HCT116 (cell line): Measurements from ENCODE around the gene NCOA1. TPM values are rescaled to one million over a fixed set of nuclear protein-coding genes. Genes with fewer than 3 reads are reported as not detected.

Source experiments
- ATAC-seq: fragments of 200-7000 bp; cut with Tn5 transposase; 2 replicates; pipeline ENCODE4 v1.9.1; 2020; ENCODE audit warnings: mild to moderate bottlenecking, moderate library complexity
- BruUV-seq: library from RNA; stranded (reverse); fragments of 400-500 nt; replicated peaks from 2 replicates; lab custom pipeline; 2021; lab: Mats Ljungman, UMichigan
- CTCF ChIA-PET: fragments of 300-600 bp; sonication (Branson Sonifier 250); formaldehyde crosslinking; loops from one replicate; lab custom pipeline; 2021; ENCODE audit warnings: antibody characterized with exemption; lab: Charles Lee
- POLR2A ChIA-PET: fragments of 300-600, 350-600 bp; sonication (Branson Sonifier 250); formaldehyde crosslinking; loops from one replicate; lab custom pipeline; 2021; ENCODE audit warnings: antibody characterized with exemption; lab: Charles Lee
- RAD21 ChIA-PET, 2 experiments: fragments of 300-600 bp; sonication (Branson Sonifier 250); formaldehyde crosslinking; loops; one replicate each; lab custom pipeline; 2023; ENCODE audit warnings: low total read pairs in 2 of 2; ENCODE audit not compliant: uncharacterized antibody in 2 of 2, unreplicated experiment in 2 of 2, low non-redundant PET in 1 of 2; lab: Charles Lee
- DNase-seq: peaks from one replicate; pipeline ENCODE4 v3.0.0-alpha.2; 2010; ENCODE audit warnings: low read depth, low spot score
- H2AFZ ChIP-seq: fragments of 200-600 bp; shearing (Covaris generic), sonication (generic); 2 replicates; pipeline ENCODE4 v1.6.1; 2017; ENCODE audit warnings: low read depth, mixed run types, mixed read lengths, antibody characterized with exemption, low read length; ENCODE audit not compliant: poor library complexity, severe bottlenecking
- H3K27ac ChIP-seq: 2 replicates; pipeline ENCODE4 v1.5.1; 2012; ENCODE audit warnings: low read depth, low read length
- H3K27me3 ChIP-seq: fragments of 200-600 bp; sonication (generic); 2 replicates; pipeline ENCODE4 v1.6.1; 2016; ENCODE audit warnings: mixed run types, low read length, mixed read lengths; ENCODE audit not compliant: insufficient read depth
- H3K36me3 ChIP-seq, 2 experiments: fragments of 200-500 bp in 1 of 2; fragments of 200-600 bp in 1 of 2; sonication (Bioruptor generic) in 1 of 2; sonication (generic) in 1 of 2; 2 replicates each; pipeline versions ENCODE4 v1.5.1 to v1.6.1; 2014 to 2016; ENCODE audit warnings: low read length in 2 of 2, inconsistent platforms in 1 of 2, mixed read lengths in 1 of 2, mixed run types in 1 of 2; ENCODE audit not compliant: insufficient read depth in 2 of 2, control insufficient read depth in 1 of 2
- H3K4me1 ChIP-seq, 2 experiments: fragments of 200-600 bp in 1 of 2; sonication (generic) in 1 of 2; 2 replicates each; pipeline versions ENCODE4 v1.5.1 to v1.6.1; 2012 to 2017; ENCODE audit warnings: low read length in 2 of 2, inconsistent platforms in 1 of 2, mild to moderate bottlenecking in 1 of 2, mixed read lengths in 1 of 2, mixed run types in 1 of 2, moderate library complexity in 1 of 2; ENCODE audit not compliant: insufficient read depth in 2 of 2, control insufficient read depth in 1 of 2
- H3K4me2 ChIP-seq: fragments of 200-600 bp; sonication (generic); 2 replicates; pipeline ENCODE4 v1.6.1; 2017; ENCODE audit warnings: mixed run types, low read length, mixed read lengths
- H3K4me3 ChIP-seq, 2 experiments: fragments of 200-600 bp in 1 of 2; sonication (generic) in 1 of 2; replicated peaks in 1 of 2; 2 replicates each; pipeline ENCODE4 v1.5.1; 2011 to 2016; ENCODE audit warnings: low read length in 2 of 2, control low read depth in 1 of 2, low read depth in 1 of 2, mild to moderate bottlenecking in 1 of 2, mixed read lengths in 1 of 2, mixed run types in 1 of 2
- H3K79me2 ChIP-seq: fragments of 200-600 bp; sonication (generic); 2 replicates; pipeline ENCODE4 v1.6.1; 2017; ENCODE audit warnings: mild to moderate bottlenecking, mixed run types, low read length, moderate library complexity, mixed read lengths; ENCODE audit not compliant: insufficient read depth
- H3K9ac ChIP-seq: fragments of 200-600 bp; sonication (generic); 2 replicates; pipeline ENCODE4 v1.6.1; 2016; ENCODE audit warnings: low read length, mixed read lengths
- H3K9me2 ChIP-seq: fragments of 200-600 bp; sonication (generic), shearing (Covaris generic); 2 replicates; pipeline ENCODE4 v1.6.1; 2017; ENCODE audit warnings: mixed run types, mild to moderate bottlenecking, moderate library complexity; ENCODE audit not compliant: insufficient read depth
- H3K9me3 ChIP-seq, 2 experiments: fragments of 200-500 bp in 1 of 2; fragments of 200-600 bp in 1 of 2; sonication (Bioruptor generic) in 1 of 2; sonication (generic) in 1 of 2; 2 replicates each; pipeline ENCODE4 v1.6.1; 2014 to 2017; ENCODE audit warnings: low read length in 2 of 2, mixed read lengths in 2 of 2, inconsistent platforms in 1 of 2, low read depth in 1 of 2, mild to moderate bottlenecking in 1 of 2, mixed run types in 1 of 2, moderate library complexity in 1 of 2; ENCODE audit not compliant: control insufficient read depth in 1 of 2, insufficient read depth in 1 of 2
- H4K20me1 ChIP-seq: fragments of 200-600 bp; sonication (generic), shearing (Covaris generic); 2 replicates; pipeline ENCODE4 v1.6.1; 2017; ENCODE audit warnings: mixed run types, mild to moderate bottlenecking, moderate library complexity; ENCODE audit not compliant: insufficient read depth
- ATF3 ChIP-seq: IDR thresholded peaks from 2 replicates; pipeline ENCODE4 v1.6.1; 2012
- CBX3 ChIP-seq: IDR thresholded peaks from 2 replicates; pipeline ENCODE4 v1.6.1; 2012; ENCODE audit warnings: low read depth
- CEBPB ChIP-seq: IDR thresholded peaks from 2 replicates; pipeline ENCODE4 v1.6.1; 2012; ENCODE audit warnings: low read depth
- CTCF ChIP-seq, 3 experiments: fragments of 200-600 bp in 1 of 3; sonication (generic) in 1 of 3; IDR thresholded peaks in 2 of 3; conservative IDR thresholded peaks in 1 of 3; 2 replicates each; pipeline ENCODE4 v1.5.1; 2012 to 2017; ENCODE audit warnings: low read depth in 2 of 3, low read length in 2 of 3, antibody characterized with exemption in 1 of 3, borderline replicate concordance in 1 of 3, control low read depth in 1 of 3, mild to moderate bottlenecking in 1 of 3, mixed read lengths in 1 of 3, mixed run types in 1 of 3, moderate library complexity in 1 of 3; ENCODE audit not compliant: insufficient read depth in 1 of 3
- EGR1 ChIP-seq: IDR thresholded peaks from 2 replicates; pipeline ENCODE4 v1.6.1; 2012; ENCODE audit warnings: low read depth
- ELF1 ChIP-seq: IDR thresholded peaks from 2 replicates; pipeline ENCODE4 v1.6.1; 2012; ENCODE audit warnings: low read depth, borderline replicate concordance
- EZH2 ChIP-seq: fragments of 200-600 bp; sonication (generic); IDR thresholded peaks from 2 replicates; pipeline ENCODE4 v1.6.1; 2017; ENCODE audit warnings: antibody characterized with exemption, mixed run types
- EZH2phosphoT487 ChIP-seq: fragments of 200-600 bp; IDR thresholded peaks from 2 replicates; pipeline ENCODE4 v1.6.1; 2018; ENCODE audit warnings: antibody characterized with exemption, borderline replicate concordance
- FOSL1 ChIP-seq: IDR thresholded peaks from 2 replicates; pipeline ENCODE4 v1.6.1; 2012; ENCODE audit warnings: low read depth
- JUND ChIP-seq: IDR thresholded peaks from 2 replicates; pipeline ENCODE4 v1.6.1; 2012
- MAX ChIP-seq: IDR thresholded peaks from 2 replicates; pipeline ENCODE4 v1.6.1; 2012
- POLR2AphosphoS5 ChIP-seq: IDR thresholded peaks from 2 replicates; pipeline ENCODE4 v1.6.1; 2011; ENCODE audit warnings: mild to moderate bottlenecking, low read depth, low read length, moderate library complexity
- RAD21 ChIP-seq: IDR thresholded peaks from 2 replicates; pipeline ENCODE4 v1.6.1; 2012; ENCODE audit warnings: low read depth, mild to moderate bottlenecking
- SP1 ChIP-seq: IDR thresholded peaks from 2 replicates; pipeline ENCODE4 v1.6.1; 2012; ENCODE audit warnings: low read depth
- SRF ChIP-seq: IDR thresholded peaks from 2 replicates; pipeline ENCODE4 v1.6.1; 2012; ENCODE audit warnings: low read depth
- TCF7L2 ChIP-seq: IDR thresholded peaks from 2 replicates; pipeline ENCODE4 v1.7.0; 2011; ENCODE audit warnings: borderline replicate concordance, inconsistent platforms; ENCODE audit not compliant: insufficient read depth, insufficient read length; ENCODE audit errors: extremely low read depth
- YY1 ChIP-seq: IDR thresholded peaks from 2 replicates; pipeline ENCODE4 v1.6.1; 2011; ENCODE audit warnings: low read length, low read depth, moderate library complexity, mild to moderate bottlenecking; ENCODE audit not compliant: insufficient replicate concordance; ENCODE audit errors: extremely low read depth
- ZFX ChIP-seq: fragments of 450-650 bp; IDR thresholded peaks from 2 replicates; pipeline ENCODE4 v1.6.1; 2017
- ZNF274 ChIP-seq: fragments of 200-500 bp; sonication (Bioruptor generic); IDR thresholded peaks from 2 replicates; pipeline ENCODE4 v1.6.1; 2014; ENCODE audit warnings: mild to moderate bottlenecking, low read depth, low read length, inconsistent platforms
- intact Hi-C: fragments of 100-400 bp; cut with micrococcal nuclease; formaldehyde crosslinking; loops from 2 replicates; pipeline ENCODE4 v1.10.0; 2022
- total RNA-seq: library from RNA; stranded (reverse); gene quantifications from one replicate; pipeline ENCODE4 v1.2.1, GENCODE V29; 2021; ENCODE audit not compliant: unreplicated experiment
- TF ChIP-seq, protein P1 (sequence below): IDR thresholded peaks from 2 replicates; pipeline ENCODE4 v1.6.1; 2012; ENCODE audit warnings: low read depth

Gene NCOA1
- total RNA-seq, 1 experiment from 2014 or later: 10.4 TPM

- ChIA-PET POLR2A (no interaction called here), CTCF (interaction anchor here (2.5 kb wide), 1 partner anchor 8 kb away, joined by 9 read pairs; no protein-coding TSS in a partner anchor), RAD21 (interaction anchor here in 1 of 2 experiments (0.6 kb wide), 1 partner anchor 27 kb away, joined by 5 read pairs; no protein-coding TSS in a partner anchor)
- peaks cover 10% of the 10 kb centered on the region for H3K79me2 ChIP-seq
- no peak overlapping the region for H3K4me2 ChIP-seq
- H3K4me1 ChIP-seq: no peaks in the 10 kb centered on the region
- intact Hi-C loops: no loop called here
- ATAC-seq: peak; percentile 15; the same call in 1 of the 2 replicates
- H3K9me2 ChIP-seq: no peaks in the 10 kb centered on the region
- peaks cover 34 to 65% of the 10 kb centered on the region in 2 experiments for H3K36me3 ChIP-seq
- no peak for TF ChIP-seq ELF1
- TF ChIP-seq EZH2phosphoT487: no peak
- TF ChIP-seq, protein P1, sequence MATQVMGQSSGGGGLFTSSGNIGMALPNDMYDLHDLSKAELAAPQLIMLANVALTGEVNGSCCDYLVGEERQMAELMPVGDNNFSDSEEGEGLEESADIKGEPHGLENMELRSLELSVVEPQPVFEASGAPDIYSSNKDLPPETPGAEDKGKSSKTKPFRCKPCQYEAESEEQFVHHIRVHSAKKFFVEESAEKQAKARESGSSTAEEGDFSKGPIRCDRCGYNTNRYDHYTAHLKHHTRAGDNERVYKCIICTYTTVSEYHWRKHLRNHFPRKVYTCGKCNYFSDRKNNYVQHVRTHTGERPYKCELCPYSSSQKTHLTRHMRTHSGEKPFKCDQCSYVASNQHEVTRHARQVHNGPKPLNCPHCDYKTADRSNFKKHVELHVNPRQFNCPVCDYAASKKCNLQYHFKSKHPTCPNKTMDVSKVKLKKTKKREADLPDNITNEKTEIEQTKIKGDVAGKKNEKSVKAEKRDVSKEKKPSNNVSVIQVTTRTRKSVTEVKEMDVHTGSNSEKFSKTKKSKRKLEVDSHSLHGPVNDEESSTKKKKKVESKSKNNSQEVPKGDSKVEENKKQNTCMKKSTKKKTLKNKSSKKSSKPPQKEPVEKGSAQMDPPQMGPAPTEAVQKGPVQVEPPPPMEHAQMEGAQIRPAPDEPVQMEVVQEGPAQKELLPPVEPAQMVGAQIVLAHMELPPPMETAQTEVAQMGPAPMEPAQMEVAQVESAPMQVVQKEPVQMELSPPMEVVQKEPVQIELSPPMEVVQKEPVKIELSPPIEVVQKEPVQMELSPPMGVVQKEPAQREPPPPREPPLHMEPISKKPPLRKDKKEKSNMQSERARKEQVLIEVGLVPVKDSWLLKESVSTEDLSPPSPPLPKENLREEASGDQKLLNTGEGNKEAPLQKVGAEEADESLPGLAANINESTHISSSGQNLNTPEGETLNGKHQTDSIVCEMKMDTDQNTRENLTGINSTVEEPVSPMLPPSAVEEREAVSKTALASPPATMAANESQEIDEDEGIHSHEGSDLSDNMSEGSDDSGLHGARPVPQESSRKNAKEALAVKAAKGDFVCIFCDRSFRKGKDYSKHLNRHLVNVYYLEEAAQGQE: no peak
- no peak for TF ChIP-seq ATF3
- no peak for TF ChIP-seq TCF7L2
- TF ChIP-seq FOSL1: no peak
- TF ChIP-seq POLR2AphosphoS5: no peak; the same call in 1 of the 2 replicates
- no peak for TF ChIP-seq CTCF (IDR thresholded peaks at IDR 0.05 in 2 of 3, conservative IDR thresholded peaks at IDR 0.05 in 1 of 3; ENCODE audit: borderline replicate concordance in 1 of 3, insufficient read depth in 1 of 3, low read depth in 2 of 3, low read length in 2 of 3)
- no peak for TF ChIP-seq EGR1
- no peak for TF ChIP-seq YY1
- TF ChIP-seq ZNF274: no peak
- no peak for TF ChIP-seq EZH2
- TF ChIP-seq MAX: no peak
- TF ChIP-seq JUND: no peak
- TF ChIP-seq SP1: no peak
- TF ChIP-seq CBX3: no peak
- TF ChIP-seq ZFX: no peak
- TF ChIP-seq RAD21: no peak
- TF ChIP-seq CEBPB: no peak
- TF ChIP-seq SRF: no peak
- no peak overlapping the region for H3K27ac ChIP-seq
- no peak overlapping the region for H3K9ac ChIP-seq
- H3K4me3 ChIP-seq: no peak overlapping the region
- no peak overlapping the region for H2AFZ ChIP-seq
- no peaks in the 10 kb centered on the region for H4K20me1 ChIP-seq
- no peak for DNase-seq
- H3K9me3 ChIP-seq: no peaks in the 10 kb centered on the region
- no TSS peak for BruUV-seq
- no peaks in the 10 kb centered on the region for H3K27me3 ChIP-seq
Observed at GRCh38 chr2:24819442-24820174, 328.6 kb downstream of the NCOA1 start.
